ENCODE measurements around the gene AFF1.
A peak's percentile ranks its signal among the peaks of the same experiment; 100 is the strongest.
"Not testable (repeated sequence)": the region's sequence is repeated elsewhere in the genome, so short reads cannot be mapped to it uniquely, and the experiment has no call there.

AFF1 gene

GRCh38 chr4:87126056-87126455, 191.2 kb downstream of the AFF1 start:
- no peak for FAIRE-seq

GRCh38 chr4:87128006-87128705, 193.3 kb downstream of the AFF1 start:
- DNase-seq (ENCODE audit: insufficient read length, low spot score): no peak
- FAIRE-seq: no peak

More at GRCh38 chr4:87126056-87126455, 191.2 kb downstream of the AFF1 start:
- no peak for DNase-seq (ENCODE audit: insufficient read length, low spot score)

GRCh38 chr4:87129681-87130080, 194.9 kb downstream of the AFF1 start:
- FAIRE-seq: no peak
- no peak for DNase-seq (ENCODE audit: insufficient read length, low spot score)

GRCh38 chr4:87130985-87131703, 196.3 kb downstream of the AFF1 start:
- FAIRE-seq (no peak), DNase-seq (ENCODE audit: insufficient read length, low spot score) (no peak)

GRCh38 chr4:87132035-87132434, 197.2 kb downstream of the AFF1 start:
- no peak for FAIRE-seq
- no peak for DNase-seq (ENCODE audit: insufficient read length, low spot score)

- DNase-seq (ENCODE audit: insufficient read length, low spot score) (no peak), FAIRE-seq (no peak)
These were observed 198.4 kb downstream of the AFF1 start for GRCh38 chr4:87133183-87133582.

- no peak for FAIRE-seq
- no peak for DNase-seq (ENCODE audit: insufficient read length, low spot score)
These were observed 199.3 kb downstream of the AFF1 start for GRCh38 chr4:87134122-87134521.

- no peak for DNase-seq (ENCODE audit: insufficient read length, low spot score)
- no peak for FAIRE-seq
These were observed 206.6 kb downstream of the AFF1 start for GRCh38 chr4:87141428-87141827.

- FAIRE-seq: no peak
- DNase-seq (ENCODE audit: insufficient read length, low spot score): no peak
These were observed 209.5 kb downstream of the AFF1 start for GRCh38 chr4:87144356-87144755.

GRCh38 chr4:87145934-87146333, 211.1 kb downstream of the AFF1 start:
- not testable (repeated sequence) for FAIRE-seq; DNase-seq (ENCODE audit: insufficient read length, low spot score)

- FAIRE-seq (no peak), DNase-seq (ENCODE audit: insufficient read length, low spot score) (no peak)
These were observed 212.3 kb downstream of the AFF1 start for GRCh38 chr4:87147116-87147515.

- FAIRE-seq (peak; percentile 87), DNase-seq (ENCODE audit: insufficient read length, low spot score) (peak; percentile 18)
These were observed 215.9 kb downstream of the AFF1 start for GRCh38 chr4:87150498-87151261.

GRCh38 chr4:87151730-87152129, 216.9 kb downstream of the AFF1 start:
- FAIRE-seq (no peak), DNase-seq (ENCODE audit: insufficient read length, low spot score) (no peak)

GRCh38 chr4:87152310-87153041, 217.7 kb downstream of the AFF1 start:
- no peak for FAIRE-seq
- no peak for DNase-seq (ENCODE audit: insufficient read length, low spot score)

GRCh38 chr4:87153078-87153870, 218.5 kb downstream of the AFF1 start:
- no peak for FAIRE-seq
- no peak for DNase-seq (ENCODE audit: insufficient read length, low spot score)

GRCh38 chr4:87165892-87166291, 231.1 kb downstream of the AFF1 start:
- no peak for FAIRE-seq

GRCh38 chr4:87166296-87166854, 231.6 kb downstream of the AFF1 start:
- no peak for FAIRE-seq

More at GRCh38 chr4:87165892-87166291, 231.1 kb downstream of the AFF1 start:
- DNase-seq (ENCODE audit: insufficient read length, low spot score): no peak

GRCh38 chr4:87171944-87172343, 237.1 kb downstream of the AFF1 start:
- DNase-seq (ENCODE audit: insufficient read length, low spot score): no peak
- no peak for FAIRE-seq

More at GRCh38 chr4:87166296-87166854, 231.6 kb downstream of the AFF1 start:
- DNase-seq (ENCODE audit: insufficient read length, low spot score): no peak

- DNase-seq (ENCODE audit: insufficient read length, low spot score): no peak
- no peak for FAIRE-seq
These were observed 239.9 kb downstream of the AFF1 start for GRCh38 chr4:87174672-87175071.

- no peak for FAIRE-seq
- DNase-seq (ENCODE audit: insufficient read length, low spot score): no peak
These were observed 244.9 kb downstream of the AFF1 start for GRCh38 chr4:87179751-87180150.

All from GM19239 (cell line).